GM21717 (cell line): Measurements from ENCODE around the gene ALX4.

ENCODE experiments used
- ATAC-seq: cut with Tn5 transposase; IDR thresholded peaks from one replicate; pipeline ENCODE4 v1.9.1; 2021; ENCODE audit warnings: mild to moderate bottlenecking, moderate library complexity; ENCODE audit not compliant: unreplicated experiment

Gene ALX4

GRCh38 chr11:44248109-44248508 lies 61.8 kb downstream of the ALX4 start:
- ATAC-seq: no peak

GRCh38 chr11:44247508-44247907 lies 62.4 kb downstream of the ALX4 start:
- no peak for ATAC-seq

GRCh38 chr11:44246726-44247125 lies 63.2 kb downstream of the ALX4 start:
- no peak for ATAC-seq

GRCh38 chr11:44244639-44245310 lies 65.2 kb downstream of the ALX4 start:
- ATAC-seq: no peak

GRCh38 chr11:44243595-44244343 lies 66.2 kb downstream of the ALX4 start:
- no peak for ATAC-seq

GRCh38 chr11:44243086-44243485 lies 66.9 kb downstream of the ALX4 start:
- ATAC-seq: no peak

- ATAC-seq: no peak
These were observed 68.1 kb downstream of the ALX4 start for GRCh38 chr11:44241851-44242250.

GRCh38 chr11:44237156-44237555 lies 72.8 kb downstream of the ALX4 start:
- no peak for ATAC-seq

- no peak for ATAC-seq
These were observed 73.6 kb downstream of the ALX4 start for GRCh38 chr11:44236296-44236695.

GRCh38 chr11:44235765-44236201 lies 74.2 kb downstream of the ALX4 start:
- no peak for ATAC-seq

GRCh38 chr11:44229624-44230023 lies 80.3 kb downstream of the ALX4 start:
- no peak for ATAC-seq

GRCh38 chr11:44229098-44229497 lies 80.8 kb downstream of the ALX4 start:
- ATAC-seq: no peak

GRCh38 chr11:44228379-44228778 lies 81.6 kb downstream of the ALX4 start:
- ATAC-seq: no peak

- ATAC-seq: no peak
These were observed 83.0 kb downstream of the ALX4 start for GRCh38 chr11:44226945-44227344.

GRCh38 chr11:44226490-44226889 lies 83.4 kb downstream of the ALX4 start:
- ATAC-seq: no peak

GRCh38 chr11:44224867-44225501 lies 85.0 kb downstream of the ALX4 start:
- no peak for ATAC-seq

GRCh38 chr11:44223238-44223637 lies 86.7 kb downstream of the ALX4 start:
- ATAC-seq: no peak

GRCh38 chr11:44221992-44222391 lies 87.9 kb downstream of the ALX4 start:
- ATAC-seq: no peak

GRCh38 chr11:44221456-44221855 lies 88.5 kb downstream of the ALX4 start:
- ATAC-seq: no peak

- no peak for ATAC-seq
These were observed 89.8 kb downstream of the ALX4 start for GRCh38 chr11:44219830-44220796.

GRCh38 chr11:44217432-44217831 lies 92.5 kb downstream of the ALX4 start:
- no peak for ATAC-seq
